PC-9 (cell line): ENCODE measurements around the gene SLC24A4.

ENCODE experiments used
- CTCF ChIP-seq: fragments of 200-600 bp; sonication (generic); conservative IDR thresholded peaks from 2 replicates; pipeline ENCODE4 v1.6.1; 2017; ENCODE audit warnings: mixed run types, antibody characterized with exemption, mild to moderate bottlenecking, moderate library complexity
- EZH2 ChIP-seq: fragments of 200-600 bp; sonication (generic); IDR thresholded peaks from 2 replicates; pipeline ENCODE4 v1.8.0; 2017; ENCODE audit warnings: antibody characterized with exemption, low read depth

GRCh38 chr14:92415969-92416368 is 93.0 kb downstream of the SLC24A4 start:
- TF ChIP-seq CTCF (no peak), EZH2 (no peak)
